GM10248 (cell line): ENCODE data around the gene RXRA.

Experiments
- CTCF ChIA-PET: fragments of 300-600 bp; sonication (Branson Sonifier 250); formaldehyde crosslinking; extraction: SDS; loops from one replicate; lab custom pipeline; 2021; ENCODE audit warnings: antibody characterized with exemption; lab: Yijun Ruan, JAX
- POLR2A ChIA-PET: fragments of 350-650 bp; sonication (Branson Sonifier 250); formaldehyde crosslinking; extraction: SDS; loops from one replicate; lab custom pipeline; 2020; ENCODE audit warnings: antibody characterized with exemption; lab: Yijun Ruan, JAX
- DNase-seq: peaks from one replicate; pipeline ENCODE4 v3.0.0; 2012; ENCODE audit errors: extremely low spot score
- TF ChIP-seq, protein P1 (sequence below): IDR thresholded peaks from 2 replicates; pipeline ENCODE4 v1.5.1; 2012; ENCODE audit warnings: mild to moderate bottlenecking, low read depth; ENCODE audit errors: extremely low read depth, missing control alignments, control extremely low read depth

Gene RXRA

DNA sequence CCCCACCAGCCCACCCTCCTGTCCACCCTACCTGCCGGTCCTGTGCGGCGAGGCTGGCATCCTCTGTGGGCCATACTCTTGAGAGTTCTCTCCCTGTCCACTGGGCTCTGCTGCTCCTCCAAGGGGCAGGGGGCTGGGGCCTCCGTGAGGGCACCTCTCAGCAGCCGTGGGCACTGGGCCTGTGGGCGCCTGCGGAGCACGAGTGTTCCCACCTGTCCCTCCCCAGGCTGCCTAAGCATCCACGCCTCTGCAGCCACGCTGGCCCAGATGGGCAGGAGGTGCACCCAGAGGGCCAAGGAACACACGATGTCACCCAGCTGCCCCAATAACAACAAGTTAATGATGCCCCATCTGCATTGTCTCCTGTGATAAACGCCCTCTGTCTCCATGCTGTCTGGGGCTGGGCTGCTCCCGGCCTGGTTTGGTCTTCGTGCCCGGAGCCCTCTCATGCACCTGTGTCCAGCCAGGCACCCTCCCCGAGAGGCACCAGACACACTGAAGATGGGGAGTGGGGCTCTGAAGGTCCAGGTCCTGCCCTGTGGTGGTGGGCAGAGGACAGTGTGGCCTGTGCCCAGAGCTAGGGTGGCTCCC is 114.5 kb downstream of the RXRA start:
- CTCF ChIA-PET = interaction anchor here (0.6 to 3.1 kb wide), 4 partner anchors 9 to 271 kb away, joined by 3 to 44 read pairs (median 20); no protein-coding TSS in a partner anchor
- no peak for DNase-seq
- POLR2A ChIA-PET = no interaction called here
- TF ChIP-seq, protein P1, sequence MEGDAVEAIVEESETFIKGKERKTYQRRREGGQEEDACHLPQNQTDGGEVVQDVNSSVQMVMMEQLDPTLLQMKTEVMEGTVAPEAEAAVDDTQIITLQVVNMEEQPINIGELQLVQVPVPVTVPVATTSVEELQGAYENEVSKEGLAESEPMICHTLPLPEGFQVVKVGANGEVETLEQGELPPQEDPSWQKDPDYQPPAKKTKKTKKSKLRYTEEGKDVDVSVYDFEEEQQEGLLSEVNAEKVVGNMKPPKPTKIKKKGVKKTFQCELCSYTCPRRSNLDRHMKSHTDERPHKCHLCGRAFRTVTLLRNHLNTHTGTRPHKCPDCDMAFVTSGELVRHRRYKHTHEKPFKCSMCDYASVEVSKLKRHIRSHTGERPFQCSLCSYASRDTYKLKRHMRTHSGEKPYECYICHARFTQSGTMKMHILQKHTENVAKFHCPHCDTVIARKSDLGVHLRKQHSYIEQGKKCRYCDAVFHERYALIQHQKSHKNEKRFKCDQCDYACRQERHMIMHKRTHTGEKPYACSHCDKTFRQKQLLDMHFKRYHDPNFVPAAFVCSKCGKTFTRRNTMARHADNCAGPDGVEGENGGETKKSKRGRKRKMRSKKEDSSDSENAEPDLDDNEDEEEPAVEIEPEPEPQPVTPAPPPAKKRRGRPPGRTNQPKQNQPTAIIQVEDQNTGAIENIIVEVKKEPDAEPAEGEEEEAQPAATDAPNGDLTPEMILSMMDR = no peak

DNA sequence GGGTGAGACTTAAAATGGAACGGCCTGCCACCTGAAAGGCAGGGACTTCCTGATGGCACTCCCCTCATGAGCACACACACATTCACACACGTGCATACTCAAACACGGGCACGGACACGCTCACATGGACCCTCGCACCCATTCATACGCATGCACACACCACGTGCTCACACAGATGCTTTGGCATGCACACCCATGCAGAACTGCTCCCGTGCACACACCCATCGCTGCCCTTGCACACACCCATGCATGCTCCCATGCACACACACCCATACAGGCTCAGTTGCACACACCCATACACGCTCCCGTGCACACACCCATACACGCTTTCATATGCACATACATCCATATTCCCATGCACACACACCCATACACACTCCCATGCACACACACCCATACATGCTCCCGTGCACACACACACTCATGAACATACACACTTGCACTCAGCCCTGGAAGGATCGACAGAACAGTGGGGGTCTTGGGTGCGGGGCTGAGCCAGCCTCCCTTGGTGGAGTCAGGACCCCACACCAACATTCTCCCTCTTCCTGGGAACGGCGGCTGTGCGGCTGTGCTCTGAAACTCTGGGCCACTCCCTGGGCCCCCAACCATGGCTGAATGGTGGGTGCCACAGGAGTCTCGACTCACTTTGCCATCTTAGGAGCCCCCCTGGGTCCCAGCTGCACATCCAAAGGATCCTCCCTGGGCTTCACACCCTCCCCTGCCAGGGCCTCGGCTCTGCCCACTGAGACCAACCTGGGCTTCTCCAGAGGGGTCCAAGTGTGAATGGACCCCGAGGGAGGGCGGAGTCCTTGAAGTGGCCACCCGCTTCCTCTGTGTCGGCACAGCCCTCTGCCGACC is 115.2 kb downstream of the RXRA start:
- DNase-seq = no peak
- ChIA-PET POLR2A (no interaction called here), CTCF (interaction anchor here (1.1 to 3.1 kb wide), 11 partner anchors 8 to 272 kb away, joined by 3 to 44 read pairs (median 11); no protein-coding TSS in a partner anchor)
- TF ChIP-seq, protein P1 = no peak

DNA sequence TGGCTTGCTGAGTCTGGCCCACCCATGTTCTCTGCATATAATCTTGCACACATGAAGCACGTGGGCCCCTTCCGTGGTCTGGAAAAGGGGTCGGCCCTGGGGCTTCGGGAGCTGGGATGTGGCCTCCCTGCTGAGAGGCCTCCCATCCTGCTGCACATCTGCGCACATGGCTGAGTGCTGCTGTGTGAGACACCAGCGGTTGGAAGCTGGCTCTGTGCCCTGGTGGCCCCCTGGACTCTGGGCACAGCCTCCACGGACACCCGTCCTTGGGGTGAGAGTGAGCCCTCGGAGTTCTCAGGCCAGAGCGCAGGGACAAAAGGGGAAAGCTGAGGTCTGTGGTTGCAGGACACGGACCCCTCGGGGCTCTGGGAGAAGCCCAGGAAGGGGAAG is 115.8 kb downstream of the RXRA start:
- ChIA-PET POLR2A (no interaction called here), CTCF (interaction anchor here (0.8 to 3.1 kb wide), 24 partner anchors 8 to 279 kb away, joined by 3 to 44 read pairs (median 4); partner anchors contain the start of gene RNU6ATAC)
- DNase-seq = no peak
- TF ChIP-seq, protein P1 = no peak

DNA sequence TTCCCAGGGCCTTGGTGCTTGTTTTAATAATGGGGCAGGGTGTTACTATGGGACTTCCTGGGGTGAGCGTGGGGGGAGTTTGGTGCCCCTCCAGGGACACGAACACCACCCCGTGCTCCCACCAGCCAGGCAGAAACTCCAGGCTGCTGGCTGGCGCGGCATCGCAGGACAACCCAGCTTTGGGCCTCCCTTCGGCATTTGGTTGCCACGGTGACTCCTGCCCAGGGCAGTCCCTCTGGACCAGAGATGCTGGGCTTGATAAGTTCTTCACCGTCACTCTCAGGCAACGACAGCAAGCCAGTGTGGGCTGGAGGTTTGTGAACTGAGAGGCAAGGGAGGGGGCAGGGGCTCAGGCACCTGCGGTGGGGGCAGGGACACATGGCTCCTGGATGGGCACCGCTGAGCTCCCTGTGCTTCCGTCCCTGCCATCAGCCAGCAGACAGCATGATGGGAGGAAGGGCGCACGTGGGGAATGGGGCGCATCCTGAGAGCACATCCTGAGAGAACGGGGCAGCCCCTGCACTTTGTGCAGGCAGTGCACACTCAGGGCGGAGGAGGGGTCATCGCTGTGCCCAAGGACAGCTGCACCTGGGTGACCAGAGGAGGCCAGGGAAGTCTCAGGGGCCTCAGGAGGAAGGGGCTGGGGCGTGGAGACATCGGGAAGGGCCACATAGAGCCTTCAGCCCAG is 116.4 kb downstream of the RXRA start:
- DNase-seq = no peak
- ChIA-PET POLR2A (no interaction called here), CTCF (interaction anchor here (0.6 to 3.1 kb wide), 37 partner anchors 7 to 302 kb away, joined by 3 to 44 read pairs (median 4); partner anchors contain the start of gene RNU6ATAC)
- TF ChIP-seq, protein P1 = no peak

DNA sequence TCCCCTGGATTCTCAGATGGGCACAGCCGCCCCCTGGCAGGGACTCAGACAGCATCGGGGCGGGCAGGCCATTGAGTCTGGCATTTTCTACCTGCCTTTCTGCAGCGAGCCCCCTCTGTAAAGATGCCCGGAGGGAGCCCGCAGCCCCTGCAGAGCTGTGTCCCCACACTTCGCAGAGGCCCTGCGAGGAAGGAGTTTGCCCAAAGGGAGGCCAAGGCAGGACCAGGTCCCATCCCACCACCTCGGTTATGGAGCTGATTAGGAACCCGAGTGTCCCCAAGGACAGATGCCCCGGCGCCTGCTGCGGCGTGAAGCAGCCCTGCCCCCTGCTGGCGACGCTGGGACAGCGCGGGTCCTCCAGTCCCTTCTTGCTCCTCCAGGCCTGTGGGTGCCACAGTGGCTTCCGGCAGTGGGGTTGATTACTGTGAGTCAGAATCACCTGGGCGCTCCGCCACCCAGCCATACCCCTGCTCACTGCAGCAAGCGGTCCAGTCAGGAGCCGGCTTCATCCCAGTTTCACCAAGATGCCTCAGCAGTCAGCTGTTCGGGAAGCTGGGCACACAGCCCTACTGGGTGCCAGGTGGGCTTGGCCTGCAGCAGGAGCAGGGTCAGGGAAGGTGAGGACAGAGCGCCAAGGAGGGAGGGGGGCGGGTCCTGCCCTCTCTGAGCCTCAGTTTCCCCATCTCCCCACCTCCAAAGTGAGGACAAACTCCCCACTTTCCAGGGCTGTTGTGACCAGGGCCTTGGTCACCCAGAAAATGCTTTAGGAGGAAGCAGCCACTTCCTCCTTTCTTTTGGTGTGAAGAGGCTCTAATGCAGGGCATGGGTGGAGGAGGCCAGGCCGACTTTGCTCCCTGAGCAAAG is 117.2 kb downstream of the RXRA start:
- POLR2A ChIA-PET = no interaction called here
- TF ChIP-seq, protein P1 = peak; percentile 99

More for the DNA sequence above, 117.2 kb downstream of the RXRA start:
- CTCF ChIA-PET = interaction anchor here (0.6 to 3.1 kb wide), 38 partner anchors 8 to 345 kb away, joined by 3 to 44 read pairs (median 4); partner anchors contain the start of gene RNU6ATAC
- DNase-seq = peak; percentile 94
